SJSA1 (cell line): ENCODE results near the gene HTR3D. TPM values are rescaled to one million over a fixed set of nuclear protein-coding genes. Genes with fewer than 3 reads are reported as not detected.
"Not testable (repeated sequence)": the region's sequence is repeated elsewhere in the genome, so short reads cannot be mapped to it uniquely, and the experiment has no call there.

Experiments
- DNase-seq, 2 experiments: peaks; one replicate each; pipeline ENCODE4 v3.0.0-alpha.2; 2015 to 2020; ENCODE audit warnings: low spot score in 2 of 2, low read depth in 1 of 2
- H3K27ac ChIP-seq: fragments of 250-450 bp; sonication (Bioruptor Pico); 2 replicates; pipeline ENCODE4 v1.5.1; 2020; ENCODE audit warnings: mild to moderate bottlenecking, moderate library complexity
- H3K27me3 ChIP-seq: fragments of 250-450 bp; sonication (Bioruptor Pico); replicated peaks from 2 replicates; pipeline ENCODE4 v1.5.1; 2020; ENCODE audit warnings: mild to moderate bottlenecking, moderate library complexity
- H3K36me3 ChIP-seq: fragments of 250-450 bp; sonication (Bioruptor Pico); 2 replicates; pipeline ENCODE4 v1.5.1; 2020; ENCODE audit warnings: mild to moderate bottlenecking
- H3K4me1 ChIP-seq: fragments of 250-450 bp; sonication (Bioruptor Pico); replicated peaks from 2 replicates; pipeline ENCODE4 v1.6.1; 2021; ENCODE audit warnings: mild to moderate bottlenecking
- H3K4me3 ChIP-seq: fragments of 250-450 bp; sonication (Bioruptor Pico); 2 replicates; pipeline ENCODE4 v1.5.1; 2020; ENCODE audit warnings: mild to moderate bottlenecking
- H3K9me3 ChIP-seq: fragments of 250-450 bp; sonication (Bioruptor Pico); replicated peaks from 2 replicates; pipeline ENCODE4 v1.5.1; 2020; ENCODE audit warnings: mild to moderate bottlenecking
- total RNA-seq: library from RNA; depleted of rRNA; stranded (reverse); fragments of >200 nt; shearing (Covaris generic); gene quantifications from 2 replicates; pipeline ENCODE4 v1.2.3, GENCODE V29; 2014

The HTR3D gene
- total RNA-seq, 1 experiment from 2014 or later = not detected

GRCh38 chr3:184005941-184006507 is 25.5 kb upstream of the HTR3D start:
- H3K36me3 ChIP-seq = peaks cover 4% of the 10 kb centered on the region; the same call in 1 of the 2 replicates
- no peak for DNase-seq
- H3K27me3 ChIP-seq = no peaks in the 10 kb centered on the region

GRCh38 chr3:184007143-184007813 is 24.3 kb upstream of the HTR3D start:
- H3K9me3 ChIP-seq, H3K4me3 ChIP-seq, H3K27me3 ChIP-seq, H3K27ac ChIP-seq, H3K4me1 ChIP-seq, DNase-seq: not testable (repeated sequence)
- peaks cover 11% of the 10 kb centered on the region for H3K36me3 ChIP-seq

More at GRCh38 chr3:184005941-184006507, 25.5 kb upstream of the HTR3D start:
- Histone ChIP-seq H3K4me1 (peaks cover 4% of the 10 kb centered on the region), H3K9me3 (no peaks in the 10 kb centered on the region), H3K4me3 (no peak overlapping the region), H3K27ac (no peak overlapping the region)

- DNase-seq = no peak
- Histone ChIP-seq H3K4me3 (no peak overlapping the region), H3K9me3 (no peaks in the 10 kb centered on the region), H3K27ac (no peak overlapping the region), H3K36me3 (peaks cover 15% of the 10 kb centered on the region), H3K27me3 (no peaks in the 10 kb centered on the region), H3K4me1 (peaks cover 4% of the 10 kb centered on the region)
Observed at GRCh38 chr3:184008161-184008560, 23.4 kb upstream of the HTR3D start.

- no peaks in the 10 kb centered on the region for H3K9me3 ChIP-seq
- H3K27ac ChIP-seq = no peak overlapping the region
- no peaks in the 10 kb centered on the region for H3K4me1 ChIP-seq
- no peaks in the 10 kb centered on the region for H3K27me3 ChIP-seq
- peaks cover 23% of the 10 kb centered on the region for H3K36me3 ChIP-seq
- no peak for DNase-seq
- no peak overlapping the region for H3K4me3 ChIP-seq
Observed at GRCh38 chr3:184011230-184011876, 20.2 kb upstream of the HTR3D start.

- no peak overlapping the region for H3K27ac ChIP-seq
- H3K4me3 ChIP-seq = no peak overlapping the region
- no peaks in the 10 kb centered on the region for H3K9me3 ChIP-seq
- H3K36me3 ChIP-seq = peaks cover 23% of the 10 kb centered on the region
- H3K27me3 ChIP-seq = no peaks in the 10 kb centered on the region
- no peak for DNase-seq
- peaks cover 6% of the 10 kb centered on the region for H3K4me1 ChIP-seq
Observed at GRCh38 chr3:184011937-184012889, 19.3 kb upstream of the HTR3D start.

- Histone ChIP-seq H3K36me3 (peaks cover 23% of the 10 kb centered on the region), H3K27ac (no peak overlapping the region), H3K27me3 (no peaks in the 10 kb centered on the region), H3K9me3 (no peaks in the 10 kb centered on the region), H3K4me3 (no peak overlapping the region), H3K4me1 (peaks cover 10% of the 10 kb centered on the region)
- no peak for DNase-seq
Observed at GRCh38 chr3:184015381-184016019, 16.0 kb upstream of the HTR3D start.

- H3K36me3 ChIP-seq = peaks cover 22% of the 10 kb centered on the region
- H3K4me3 ChIP-seq = no peak overlapping the region
- peaks cover 10% of the 10 kb centered on the region for H3K4me1 ChIP-seq
- DNase-seq = no peak
- no peaks in the 10 kb centered on the region for H3K27me3 ChIP-seq
- H3K27ac ChIP-seq = no peak overlapping the region
- no peaks in the 10 kb centered on the region for H3K9me3 ChIP-seq
Observed at GRCh38 chr3:184016169-184016570, 15.4 kb upstream of the HTR3D start.

- no peaks in the 10 kb centered on the region for H3K9me3 ChIP-seq
- H3K27ac ChIP-seq = no peak overlapping the region
- peaks cover 17% of the 10 kb centered on the region for H3K36me3 ChIP-seq
- H3K27me3 ChIP-seq = no peaks in the 10 kb centered on the region
- peak; percentile 53 to 64 for DNase-seq
- H3K4me1 ChIP-seq = peaks cover 10% of the 10 kb centered on the region
- peak overlapping the region; percentile 93 for H3K4me3 ChIP-seq
Observed at GRCh38 chr3:184016811-184017671, 14.5 kb upstream of the HTR3D start.

- Histone ChIP-seq H3K4me3 (peak within 1 kb of the TSS; percentile 93), H3K9me3 (no peaks in the 10 kb centered on the region), H3K27me3 (no peaks in the 10 kb centered on the region), H3K4me1 (peaks cover 10% of the 10 kb centered on the region), H3K36me3 (peaks cover 11% of the 10 kb centered on the region), H3K27ac (no peak within 1 kb of the TSS)
- DNase-seq = peak; percentile 85 to 91
Observed at GRCh38 chr3:184017672-184018423, 13.7 kb upstream of the HTR3D start, which contains the start of gene ABCC5. Gene ABCC5 (minus strand): TSS chr3:184017884. CDS start chr3:184014392, 3,492 bp downstream.

GRCh38 chr3:184018424-184018973 is 13.0 kb upstream of the HTR3D start:
- DNase-seq = no peak
- peaks cover 10% of the 10 kb centered on the region for H3K4me1 ChIP-seq
- peak overlapping the region; percentile 93 for H3K4me3 ChIP-seq
- no peaks in the 10 kb centered on the region for H3K27me3 ChIP-seq
- peaks cover 8% of the 10 kb centered on the region for H3K36me3 ChIP-seq
- H3K9me3 ChIP-seq = no peaks in the 10 kb centered on the region
- H3K27ac ChIP-seq = no peak overlapping the region

- DNase-seq = no peak
- Histone ChIP-seq H3K27me3 (peaks cover 4% of the 10 kb centered on the region; the same call in 1 of the 2 replicates), H3K27ac (no peak overlapping the region), H3K9me3 (no peaks in the 10 kb centered on the region; the same call in 1 of the 2 replicates), H3K36me3 (peaks cover 3% of the 10 kb centered on the region; the same call in 1 of the 2 replicates), H3K4me1 (peaks cover 4% of the 10 kb centered on the region; the same call in 1 of the 2 replicates), H3K4me3 (no peak overlapping the region)
Observed at GRCh38 chr3:184022323-184022722, 9.2 kb upstream of the HTR3D start.
